HEK293T (cell line): ENCODE measurements around the gene ARHGAP8.

Experiments used
- CTCF ChIA-PET: fragments of 350-600 bp; formaldehyde crosslinking; extraction: SDS; loops from one replicate; lab custom pipeline; 2021; ENCODE audit warnings: antibody characterized with exemption, inconsistent platforms; lab: Yijun Ruan, JAX
- POLR2A ChIA-PET: fragments of 350-600 bp; formaldehyde crosslinking; extraction: SDS; loops from one replicate; lab custom pipeline; 2020; ENCODE audit warnings: antibody characterized with exemption, inconsistent platforms; lab: Yijun Ruan, JAX
- DNase-seq: peaks from one replicate; pipeline ENCODE4 v3.0.0; 2012; ENCODE audit warnings: mixed read lengths; ENCODE audit errors: extremely low spot score
- ARNT ChIP-seq: fragments of 450-650 bp; IDR thresholded peaks from 2 replicates; pipeline ENCODE4 v1.6.1; 2017; ENCODE audit warnings: mild to moderate bottlenecking
- BHLHE40 ChIP-seq: fragments of 450-650 bp; IDR thresholded peaks from 2 replicates; pipeline ENCODE4 v1.6.1; 2016; ENCODE audit warnings: mild to moderate bottlenecking, moderate library complexity, borderline replicate concordance
- CTBP1 ChIP-seq: fragments of 450-650 bp; IDR thresholded peaks from 2 replicates; pipeline ENCODE4 v1.6.1; 2016; ENCODE audit warnings: borderline replicate concordance
- ELF4 ChIP-seq: fragments of 450-650 bp; IDR thresholded peaks from 2 replicates; pipeline ENCODE4 v1.6.1; 2017; ENCODE audit warnings: antibody characterized with exemption
- FOXA1 ChIP-seq: fragments of 450-650 bp; IDR thresholded peaks from 2 replicates; pipeline ENCODE4 v1.6.1; 2016; ENCODE audit warnings: mild to moderate bottlenecking
- FOXK2 ChIP-seq: fragments of 450-650 bp; IDR thresholded peaks from 2 replicates; pipeline ENCODE4 v1.6.1; 2016; ENCODE audit warnings: mild to moderate bottlenecking
- FOXM1 ChIP-seq: fragments of 450-650 bp; IDR thresholded peaks from 2 replicates; pipeline ENCODE4 v1.6.1; 2017; ENCODE audit warnings: mild to moderate bottlenecking, borderline replicate concordance
- HDGF ChIP-seq: fragments of 450-650 bp; IDR thresholded peaks from 2 replicates; pipeline ENCODE4 v1.6.1; 2017; ENCODE audit warnings: antibody characterized with exemption, borderline replicate concordance
- L3MBTL2 ChIP-seq: fragments of 450-650 bp; conservative IDR thresholded peaks from 2 replicates; pipeline ENCODE4 v1.6.1; 2016; ENCODE audit warnings: mild to moderate bottlenecking
- LEF1 ChIP-seq: fragments of 450-650 bp; IDR thresholded peaks from 2 replicates; pipeline ENCODE4 v1.6.1; 2017; ENCODE audit warnings: mild to moderate bottlenecking, borderline replicate concordance
- NFRKB ChIP-seq: fragments of 450-650 bp; IDR thresholded peaks from 2 replicates; pipeline ENCODE4 v1.6.1; 2016; ENCODE audit warnings: mild to moderate bottlenecking, moderate library complexity
- SP1 ChIP-seq: fragments of 450-650 bp; IDR thresholded peaks from 2 replicates; pipeline ENCODE4 v1.6.1; 2017
- SUZ12 ChIP-seq: fragments of 450-650 bp; IDR thresholded peaks from 2 replicates; pipeline ENCODE4 v1.6.1; 2016; ENCODE audit warnings: mild to moderate bottlenecking
- TARDBP ChIP-seq: fragments of 450-650 bp; IDR thresholded peaks from 2 replicates; pipeline ENCODE4 v1.6.1; 2016
- ZNF384 ChIP-seq: fragments of 450-650 bp; IDR thresholded peaks from 2 replicates; pipeline ENCODE4 v1.6.1; 2016
- TF ChIP-seq, protein P1 (sequence below): fragments of 450-650 bp; IDR thresholded peaks from 2 replicates; pipeline ENCODE4 v1.6.1; 2016

Gene ARHGAP8

DNA sequence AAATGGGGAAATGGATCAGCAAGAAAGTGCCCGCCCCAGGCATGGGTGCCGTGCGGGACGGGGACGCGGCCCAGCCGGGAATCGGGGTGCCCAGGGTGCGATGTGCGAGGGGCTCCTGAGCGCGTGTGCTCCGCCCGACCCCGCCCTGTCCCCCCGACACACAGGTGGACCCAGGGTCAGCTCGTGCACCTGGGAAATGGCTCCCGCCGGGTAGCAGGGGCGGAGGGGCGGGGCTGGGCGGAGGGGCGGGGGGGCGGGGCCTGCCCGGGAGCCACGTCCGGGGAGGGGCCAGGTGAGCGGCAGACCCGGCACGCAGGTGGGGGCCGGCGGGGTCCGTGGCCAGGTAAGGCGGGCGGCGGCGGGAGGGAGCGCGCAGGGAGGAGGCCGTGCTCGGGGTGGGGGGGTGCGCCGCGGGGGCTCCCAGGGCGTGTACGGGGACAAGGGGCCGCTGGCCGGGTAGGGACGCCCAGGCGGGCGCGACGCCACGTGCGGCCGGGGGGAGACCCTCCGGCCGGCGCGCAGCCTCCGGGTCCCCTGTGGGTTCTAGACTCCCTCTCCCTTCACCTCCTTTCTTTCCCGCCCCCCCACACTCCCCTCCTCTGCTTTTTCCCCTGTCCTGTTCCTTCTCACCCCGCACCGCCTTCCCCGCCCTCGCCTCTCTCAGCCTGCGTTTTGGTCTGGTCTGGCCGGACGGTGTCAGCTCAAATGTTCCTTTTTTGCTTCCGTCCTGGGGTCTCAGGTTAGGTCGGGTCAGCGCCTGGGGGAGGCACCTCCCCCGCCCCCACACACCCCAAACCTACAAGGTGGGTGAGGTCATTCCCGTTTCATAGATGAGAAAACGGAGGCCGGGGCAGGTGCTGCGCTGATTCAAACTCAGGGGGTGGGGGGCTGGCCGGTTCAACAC, at the start of gene ARHGAP8:
ARHGAP8 (plus strand) TSS at position 291 of the 904 bp plus-strand sequence. CDS start 33,953 bp downstream, outside the sequence.
- peak; percentile 71 for DNase-seq
- TF ChIP-seq TARDBP (no peak), L3MBTL2 (peak; percentile 55)
- POLR2A ChIA-PET, result interaction anchor here (0.6 kb wide), 2 partner anchors 13 to 32 kb away, joined by 3 read pairs; no protein-coding TSS in a partner anchor
- CTCF ChIA-PET, result no interaction called here

DNA sequence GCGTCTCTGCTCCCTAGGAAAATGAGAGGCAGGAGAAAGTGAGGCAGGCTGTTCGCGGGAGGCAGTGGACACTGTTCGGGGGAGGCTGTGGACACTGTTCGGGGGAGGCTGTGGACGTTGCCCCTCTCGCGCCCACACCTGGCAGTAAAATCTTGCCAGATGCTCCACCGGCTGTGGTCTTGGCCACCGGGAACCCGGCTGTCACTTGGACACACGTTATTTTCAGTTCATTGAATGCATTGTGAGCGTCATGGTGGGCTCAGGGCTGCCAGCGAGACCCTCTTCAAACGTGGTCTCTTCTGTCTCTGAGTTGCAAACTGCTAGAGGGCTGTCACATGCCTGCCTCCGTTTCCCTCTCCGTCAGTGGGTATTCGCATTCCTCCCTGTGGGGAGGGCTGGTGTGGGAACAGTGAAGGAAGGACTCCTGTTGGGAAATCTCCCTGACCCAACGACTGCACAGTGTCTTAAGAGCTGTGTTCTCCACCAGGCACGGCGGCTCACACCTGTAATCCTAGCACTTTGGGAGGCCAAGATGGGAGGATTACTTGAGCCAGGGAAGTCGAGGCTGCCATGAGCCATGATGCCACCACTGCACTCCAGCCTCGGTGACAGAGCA, 49.0 kb upstream of the ARHGAP8 start:
- POLR2A ChIA-PET, result interaction anchor here (0.9 kb wide), 1 partner anchor 16 kb away, joined by 4 read pairs; no protein-coding TSS in a partner anchor
- CTCF ChIA-PET, result interaction anchor here (0.6 kb wide), 2 partner anchors 16 to 714 kb away, joined by 3 read pairs; no protein-coding TSS in a partner anchor
- no peak for TF ChIP-seq FOXM1
- DNase-seq, result no peak

DNA sequence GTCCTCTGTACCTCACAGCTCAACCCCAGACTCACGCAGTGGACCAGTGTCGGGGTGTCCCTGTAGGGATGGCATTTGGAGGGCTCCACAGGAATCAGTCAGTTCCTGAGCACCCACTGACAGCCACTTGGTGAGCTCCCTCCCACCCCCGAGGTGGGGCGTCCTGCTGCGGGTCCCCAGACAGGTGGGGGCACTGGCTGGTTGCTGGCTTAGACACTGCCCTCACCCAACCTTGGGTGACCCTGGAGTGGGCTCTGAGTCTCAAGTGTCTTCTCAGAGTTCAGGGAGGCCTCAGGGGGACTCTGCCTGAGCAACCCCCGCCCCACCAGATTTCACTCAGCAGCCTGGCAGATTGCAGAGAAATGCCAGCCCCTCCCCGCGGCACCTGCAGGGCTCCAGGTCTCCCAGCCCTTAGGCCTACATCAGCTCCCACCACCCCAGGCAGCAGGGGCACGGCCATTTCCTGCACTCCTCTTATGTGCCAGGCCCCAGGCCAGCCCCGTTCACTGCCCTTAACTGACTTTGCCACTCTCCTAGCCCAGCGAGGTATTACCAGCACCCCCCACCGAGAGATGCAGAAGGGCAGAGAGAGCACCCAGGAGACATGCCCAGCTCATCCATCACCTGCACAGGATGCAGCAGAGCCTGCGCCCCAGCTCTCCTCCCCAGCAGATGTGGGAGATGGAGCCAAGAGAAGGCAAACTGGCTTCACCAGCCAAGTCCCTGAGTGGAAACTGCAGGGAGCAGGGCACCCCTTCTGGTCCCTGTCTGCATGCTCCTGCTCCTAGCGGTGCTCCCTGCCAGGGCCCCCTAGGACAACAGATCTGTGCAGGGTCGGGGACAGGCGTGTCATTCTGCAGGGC, 48.0 kb upstream of the ARHGAP8 start:
- no peak for DNase-seq
- TF ChIP-seq L3MBTL2, result no peak
- TF ChIP-seq ELF4, result no peak
- TF ChIP-seq FOXA1, result no peak
- TF ChIP-seq TARDBP, result no peak
- TF ChIP-seq, protein P1, sequence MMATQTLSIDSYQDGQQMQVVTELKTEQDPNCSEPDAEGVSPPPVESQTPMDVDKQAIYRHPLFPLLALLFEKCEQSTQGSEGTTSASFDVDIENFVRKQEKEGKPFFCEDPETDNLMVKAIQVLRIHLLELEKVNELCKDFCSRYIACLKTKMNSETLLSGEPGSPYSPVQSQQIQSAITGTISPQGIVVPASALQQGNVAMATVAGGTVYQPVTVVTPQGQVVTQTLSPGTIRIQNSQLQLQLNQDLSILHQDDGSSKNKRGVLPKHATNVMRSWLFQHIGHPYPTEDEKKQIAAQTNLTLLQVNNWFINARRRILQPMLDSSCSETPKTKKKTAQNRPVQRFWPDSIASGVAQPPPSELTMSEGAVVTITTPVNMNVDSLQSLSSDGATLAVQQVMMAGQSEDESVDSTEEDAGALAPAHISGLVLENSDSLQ, result no peak
- no peak for TF ChIP-seq ARNT
- no peak for TF ChIP-seq HDGF
- TF ChIP-seq LEF1, result no peak
- TF ChIP-seq CTBP1, result no peak

DNA sequence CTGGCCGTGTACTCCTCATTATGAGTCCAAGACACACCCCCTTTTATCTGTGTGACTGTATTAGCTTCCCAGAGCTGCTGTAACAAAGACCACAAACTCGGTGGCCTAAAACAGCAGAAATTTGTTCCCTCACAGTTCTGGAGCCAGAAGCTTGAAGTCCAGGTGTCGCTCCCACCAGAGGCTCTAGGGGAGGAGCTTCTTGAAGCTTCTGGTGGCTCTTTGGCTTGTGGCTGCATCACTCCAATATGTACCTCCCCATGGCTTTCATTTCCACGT, 47.4 kb upstream of the ARHGAP8 start:
- no peak for TF ChIP-seq SP1
- POLR2A ChIA-PET, result interaction anchor here (0.7 kb wide), 1 partner anchor 14 kb away, joined by 3 read pairs; no protein-coding TSS in a partner anchor
- CTCF ChIA-PET, result interaction anchor here (1.2 kb wide), 1 partner anchor 20 kb away, joined by 6 read pairs; no protein-coding TSS in a partner anchor
- DNase-seq, result no peak

More for the DNA sequence above, 48.0 kb upstream of the ARHGAP8 start:
- ChIA-PET CTCF (interaction anchor here (1.2 kb wide), 1 partner anchor 19 kb away, joined by 6 read pairs; no protein-coding TSS in a partner anchor), POLR2A (no interaction called here)

DNA sequence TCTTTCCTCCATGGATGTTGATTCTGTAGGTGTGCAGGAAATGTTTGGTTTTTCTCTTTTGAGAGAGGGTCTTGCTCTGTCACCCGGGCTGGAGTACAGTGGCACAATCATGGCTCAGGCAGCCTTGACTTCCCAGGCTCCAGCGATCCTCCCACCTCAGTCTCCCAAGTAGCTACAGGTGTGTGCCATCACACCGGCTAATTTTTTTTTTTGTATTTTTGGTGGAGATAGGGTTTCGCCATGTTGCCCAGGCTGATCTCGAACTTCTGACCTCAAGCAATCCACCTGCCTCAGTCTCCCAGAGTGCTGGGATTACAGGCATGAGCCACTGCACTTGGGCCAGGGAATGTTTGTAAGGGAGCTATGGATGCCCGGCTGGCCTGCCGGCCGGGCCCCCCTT, 45.9 kb upstream of the ARHGAP8 start:
- ChIA-PET POLR2A (no interaction called here), CTCF (no interaction called here)
- TF ChIP-seq NFRKB, result no peak
- TF ChIP-seq FOXA1, result no peak
- TF ChIP-seq L3MBTL2, result no peak
- TF ChIP-seq CTBP1, result no peak
- DNase-seq, result no peak

DNA sequence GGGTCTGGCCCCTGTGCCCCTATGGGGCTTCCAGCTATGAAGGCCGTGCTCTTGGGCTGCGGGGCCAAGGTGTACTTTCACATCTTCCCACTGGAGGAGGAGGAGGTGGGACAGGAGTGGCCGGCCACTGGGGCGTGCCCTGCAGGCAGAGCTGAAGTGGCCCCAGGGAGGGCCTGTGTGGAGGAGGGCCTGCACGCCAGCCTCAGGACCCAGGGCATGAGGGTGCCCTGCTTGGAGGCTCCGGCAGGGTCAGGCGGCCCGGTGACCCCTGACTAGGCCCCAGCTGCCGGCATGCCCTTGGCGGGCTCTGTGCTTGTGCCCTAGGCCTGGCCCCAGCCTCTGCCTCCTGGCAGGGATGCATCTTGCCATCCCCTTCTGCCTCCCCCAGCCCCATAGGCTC, 45.2 kb upstream of the ARHGAP8 start:
- POLR2A ChIA-PET, result no interaction called here
- CTCF ChIA-PET, result no interaction called here
- DNase-seq, result no peak
- TF ChIP-seq ZNF384 (no peak), FOXA1 (no peak), BHLHE40 (no peak), ELF4 (no peak), SUZ12 (no peak), CTBP1 (no peak), LEF1 (no peak), L3MBTL2 (no peak), HDGF (no peak), FOXM1 (no peak), FOXK2 (no peak), TARDBP (no peak), SP1 (no peak), NFRKB (no peak), ARNT (no peak)
- TF ChIP-seq, protein P1, result no peak

DNA sequence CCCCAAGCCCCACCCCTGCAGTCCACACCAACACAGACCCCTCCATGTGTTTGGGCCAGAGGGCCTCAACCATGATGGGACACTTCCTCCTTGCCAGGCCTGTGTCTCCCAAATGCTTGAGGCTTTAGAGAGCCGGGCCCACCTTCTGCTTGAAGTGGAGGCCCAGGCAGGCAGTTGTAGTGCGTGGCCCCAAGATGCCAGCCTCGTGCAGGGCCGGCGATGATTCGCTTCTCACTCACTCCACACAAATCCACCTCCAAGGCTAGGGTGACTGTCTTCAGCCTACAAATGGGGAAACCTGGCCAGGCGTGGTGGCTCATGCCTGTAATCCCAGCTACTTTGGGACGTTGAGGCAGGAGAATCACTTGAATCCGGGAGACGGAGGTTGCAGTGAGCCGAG, 44.6 kb upstream of the ARHGAP8 start:
- ChIA-PET CTCF (no interaction called here), POLR2A (no interaction called here)
- no peak for TF ChIP-seq CTBP1
- TF ChIP-seq FOXK2, result no peak
- TF ChIP-seq, protein P1, result no peak
- TF ChIP-seq FOXA1, result no peak
- no peak for TF ChIP-seq LEF1
- TF ChIP-seq ELF4, result no peak
- TF ChIP-seq SUZ12, result no peak
- no peak for TF ChIP-seq FOXM1
- no peak for TF ChIP-seq ZNF384
- DNase-seq, result no peak
